OCI-LY7 (cell line): ENCODE measurements around the gene KIRREL1. TPM values are rescaled to one million over a fixed set of nuclear protein-coding genes. Genes with fewer than 3 reads are reported as not detected.

Source experiments
- BruUV-seq: library from RNA; stranded (reverse); fragments of 400-500 nt; replicated peaks from 2 replicates; lab custom pipeline; 2021; lab: Mats Ljungman, UMichigan
- CTCF ChIA-PET: fragments of 300-600 bp; sonication (Branson Sonifier 250); formaldehyde crosslinking; loops from one replicate; lab custom pipeline; 2022; ENCODE audit warnings: antibody characterized with exemption; ENCODE audit not compliant: unreplicated experiment; lab: Charles Lee
- POLR2A ChIA-PET: fragments of 300-600 bp; sonication (Branson Sonifier 250); formaldehyde crosslinking; loops from one replicate; lab custom pipeline; 2022; ENCODE audit warnings: antibody characterized with exemption; lab: Charles Lee
- DNase-seq: peaks from one replicate; pipeline ENCODE4 v3.0.0-alpha.2; 2015; ENCODE audit warnings: low spot score
- H2AFZ ChIP-seq: fragments of 200-600 bp; sonication (generic), shearing (Covaris generic); 2 replicates; pipeline ENCODE4 v1.6.1; 2014; ENCODE audit warnings: mild to moderate bottlenecking, antibody characterized with exemption, low read length, moderate library complexity
- H3K27ac ChIP-seq: fragments of 200-600 bp; sonication (generic); 2 replicates; pipeline ENCODE4 v1.5.1; 2014; ENCODE audit warnings: mixed run types, low read depth, mild to moderate bottlenecking, moderate library complexity, low read length, inconsistent platforms; ENCODE audit not compliant: poor library complexity, severe bottlenecking
- H3K36me3 ChIP-seq: fragments of 200-600 bp; sonication (generic); 2 replicates; pipeline ENCODE4 v1.6.1; 2014; ENCODE audit warnings: mild to moderate bottlenecking, antibody characterized with exemption, low read length, moderate library complexity, mixed read lengths; ENCODE audit not compliant: insufficient read depth
- H3K4me1 ChIP-seq: fragments of 200-600 bp; sonication (generic); 2 replicates; pipeline ENCODE4 v1.5.1; 2014; ENCODE audit warnings: mild to moderate bottlenecking, low read length; ENCODE audit not compliant: insufficient read depth, poor library complexity, severe bottlenecking
- H3K4me2 ChIP-seq: fragments of 200-600 bp; sonication (generic); 2 replicates; pipeline ENCODE4 v1.6.1; 2014; ENCODE audit warnings: mild to moderate bottlenecking, low read length
- H3K4me3 ChIP-seq: fragments of 200-600 bp; sonication (generic); 2 replicates; pipeline ENCODE4 v1.5.1; 2014; ENCODE audit warnings: mild to moderate bottlenecking, low read depth, low read length; ENCODE audit not compliant: poor library complexity, severe bottlenecking
- H3K79me2 ChIP-seq: fragments of 200-600 bp; sonication (generic); 2 replicates; pipeline ENCODE4 v1.6.1; 2016; ENCODE audit warnings: low read depth, mild to moderate bottlenecking, low read length, moderate library complexity, mixed read lengths; ENCODE audit not compliant: insufficient read depth
- H3K9me2 ChIP-seq: fragments of 200-600 bp; sonication (generic); 2 replicates; pipeline ENCODE4 v1.6.1; 2016; ENCODE audit warnings: mild to moderate bottlenecking, low read length, mixed read lengths; ENCODE audit not compliant: insufficient read depth
- H3K9me3 ChIP-seq: fragments of 200-600 bp; sonication (generic); 2 replicates; pipeline ENCODE4 v1.6.1; 2014; ENCODE audit warnings: mild to moderate bottlenecking, mixed run types, low read length, mixed read lengths
- H4K20me1 ChIP-seq: fragments of 200-600 bp; sonication (generic); 2 replicates; pipeline ENCODE4 v1.6.1; 2014; ENCODE audit warnings: mild to moderate bottlenecking, antibody characterized with exemption, low read length, moderate library complexity, mixed read lengths; ENCODE audit not compliant: insufficient read depth
- EZH2phosphoT487 ChIP-seq: fragments of 200-600 bp; sonication (generic); IDR thresholded peaks from 2 replicates; pipeline ENCODE4 v1.6.1; 2018; ENCODE audit warnings: low read depth, borderline replicate concordance, mild to moderate bottlenecking, mixed run types, antibody characterized with exemption, low read length, moderate library complexity, mixed read lengths
- intact Hi-C: fragments of 100-400 bp; cut with micrococcal nuclease; formaldehyde crosslinking; loops from one replicate; pipeline ENCODE4 v1.10.0; 2022; ENCODE audit not compliant: unreplicated experiment
- total RNA-seq, 2 experiments: library from RNA; depleted of rRNA in 1 of 2; stranded (reverse); fragments of >200 nt in 1 of 2; shearing (Covaris generic) in 1 of 2; gene quantifications; 2 replicates each; pipeline ENCODE4 v1.2.3, GENCODE V29; 2014 to 2022
- TF ChIP-seq, protein P1 (sequence below): fragments of 200-600 bp; sonication (generic); conservative IDR thresholded peaks from 2 replicates; pipeline ENCODE4 v1.5.1; 2014; ENCODE audit warnings: mild to moderate bottlenecking, antibody characterized with exemption, low read length, moderate library complexity, mixed read lengths

The KIRREL1 gene
- total RNA-seq, 2 experiments from 2014 or later: not detected

DNA sequence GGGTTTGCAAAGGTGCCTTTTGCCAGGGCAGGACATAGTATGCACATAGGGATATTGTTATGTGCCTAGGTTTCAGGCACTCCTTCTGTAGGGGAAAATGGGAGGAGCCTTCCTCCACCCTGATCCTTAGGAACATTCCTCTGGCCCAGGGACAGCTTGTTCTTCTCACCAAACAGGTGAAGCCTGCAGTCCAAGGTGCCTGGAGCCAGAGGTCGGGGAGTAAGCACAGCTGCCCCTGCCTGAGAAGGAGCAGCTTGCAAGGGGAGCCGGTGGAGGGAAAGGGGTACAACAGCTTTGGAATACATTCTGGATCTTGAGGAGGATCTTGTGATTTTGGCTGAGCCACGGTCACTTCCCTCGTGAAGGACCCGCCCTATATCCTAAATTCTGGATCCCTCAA, 104.8 kb downstream of the KIRREL1 start:
- no peak for DNase-seq
- Histone ChIP-seq H2AFZ (no peak overlapping the region), H3K79me2 (no peaks in the 10 kb centered on the region), H3K9me3 (no peaks in the 10 kb centered on the region), H3K36me3 (no peaks in the 10 kb centered on the region), H3K4me1 (no peaks in the 10 kb centered on the region), H3K27ac (no peak overlapping the region), H3K4me2 (no peak overlapping the region), H3K4me3 (no peak overlapping the region), H4K20me1 (no peaks in the 10 kb centered on the region), H3K9me2 (no peaks in the 10 kb centered on the region)
- intact Hi-C loops: no loop called here
- ChIA-PET CTCF (interaction anchor here (0.5 kb wide), 1 partner anchor 19 kb away, joined by 3 read pairs; no protein-coding TSS in a partner anchor), POLR2A (no interaction called here)
- BruUV-seq: no TSS peak
- TF ChIP-seq, protein P1, sequence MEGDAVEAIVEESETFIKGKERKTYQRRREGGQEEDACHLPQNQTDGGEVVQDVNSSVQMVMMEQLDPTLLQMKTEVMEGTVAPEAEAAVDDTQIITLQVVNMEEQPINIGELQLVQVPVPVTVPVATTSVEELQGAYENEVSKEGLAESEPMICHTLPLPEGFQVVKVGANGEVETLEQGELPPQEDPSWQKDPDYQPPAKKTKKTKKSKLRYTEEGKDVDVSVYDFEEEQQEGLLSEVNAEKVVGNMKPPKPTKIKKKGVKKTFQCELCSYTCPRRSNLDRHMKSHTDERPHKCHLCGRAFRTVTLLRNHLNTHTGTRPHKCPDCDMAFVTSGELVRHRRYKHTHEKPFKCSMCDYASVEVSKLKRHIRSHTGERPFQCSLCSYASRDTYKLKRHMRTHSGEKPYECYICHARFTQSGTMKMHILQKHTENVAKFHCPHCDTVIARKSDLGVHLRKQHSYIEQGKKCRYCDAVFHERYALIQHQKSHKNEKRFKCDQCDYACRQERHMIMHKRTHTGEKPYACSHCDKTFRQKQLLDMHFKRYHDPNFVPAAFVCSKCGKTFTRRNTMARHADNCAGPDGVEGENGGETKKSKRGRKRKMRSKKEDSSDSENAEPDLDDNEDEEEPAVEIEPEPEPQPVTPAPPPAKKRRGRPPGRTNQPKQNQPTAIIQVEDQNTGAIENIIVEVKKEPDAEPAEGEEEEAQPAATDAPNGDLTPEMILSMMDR: no peak
- TF ChIP-seq EZH2phosphoT487: no peak

DNA sequence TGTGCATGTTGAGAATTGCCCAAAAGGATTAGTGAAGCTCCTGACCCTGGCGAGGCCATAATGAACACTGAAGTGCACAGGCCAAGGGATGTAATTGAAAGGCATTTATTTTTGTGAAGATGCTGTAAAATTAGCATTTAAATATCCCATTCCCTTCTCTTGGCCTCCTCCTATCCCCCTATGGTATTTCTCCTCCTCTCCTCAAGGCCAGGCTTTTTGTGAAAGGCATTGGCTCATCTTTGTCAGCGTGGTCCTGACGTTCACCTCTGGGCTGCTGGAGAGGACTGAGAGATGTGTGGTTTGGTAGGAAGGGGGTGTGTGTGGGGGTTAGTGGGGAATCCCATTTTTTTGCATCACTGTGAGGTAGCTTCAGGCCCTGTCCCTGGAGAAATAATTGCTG, 105.7 kb downstream of the KIRREL1 start:
- POLR2A ChIA-PET: interaction anchor here (0.6 kb wide), 1 partner anchor 87 kb away, joined by 3 read pairs; no protein-coding TSS in a partner anchor
- H3K27ac ChIP-seq: no peak overlapping the region
- no peaks in the 10 kb centered on the region for H3K9me3 ChIP-seq
- CTCF ChIA-PET: no interaction called here
- H3K4me3 ChIP-seq: no peak overlapping the region
- intact Hi-C loops: no loop called here
- no peak for DNase-seq
- H4K20me1 ChIP-seq: no peaks in the 10 kb centered on the region
- H3K36me3 ChIP-seq: no peaks in the 10 kb centered on the region
- H3K4me2 ChIP-seq: no peak overlapping the region
- TF ChIP-seq EZH2phosphoT487: no peak
- TF ChIP-seq, protein P1: no peak
- no peaks in the 10 kb centered on the region for H3K4me1 ChIP-seq
- BruUV-seq: no TSS peak
- no peaks in the 10 kb centered on the region for H3K9me2 ChIP-seq
- H3K79me2 ChIP-seq: no peaks in the 10 kb centered on the region
- no peak overlapping the region for H2AFZ ChIP-seq

DNA sequence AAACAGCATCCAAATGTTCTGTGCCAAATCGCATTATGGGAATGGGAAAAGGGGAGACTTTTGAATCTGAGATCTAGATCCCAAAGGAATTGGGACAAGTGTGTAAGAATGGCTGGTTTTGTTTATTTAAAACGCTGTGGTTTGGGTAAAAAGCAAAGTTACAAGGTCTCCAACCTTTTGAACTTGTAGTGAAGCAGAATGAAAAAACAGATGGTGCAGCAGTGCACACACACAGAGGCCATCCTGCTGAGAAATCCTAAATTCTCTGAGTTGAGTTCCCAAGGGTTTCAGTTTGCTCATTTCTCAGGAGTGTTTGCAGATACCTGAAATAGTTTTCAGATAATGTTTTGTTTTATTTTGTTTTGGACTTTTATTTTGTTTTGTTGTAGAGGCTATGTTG, 107.1 kb downstream of the KIRREL1 start:
- H3K4me3 ChIP-seq: no peak overlapping the region
- TF ChIP-seq, protein P1: no peak
- no peak overlapping the region for H3K27ac ChIP-seq
- no peaks in the 10 kb centered on the region for H3K4me1 ChIP-seq
- intact Hi-C loops: no loop called here
- H3K36me3 ChIP-seq: no peaks in the 10 kb centered on the region
- H3K79me2 ChIP-seq: no peaks in the 10 kb centered on the region
- H3K9me3 ChIP-seq: no peaks in the 10 kb centered on the region
- H4K20me1 ChIP-seq: no peaks in the 10 kb centered on the region
- no peak for DNase-seq
- ChIA-PET CTCF (no interaction called here), POLR2A (no interaction called here)
- H2AFZ ChIP-seq: no peak overlapping the region
- H3K9me2 ChIP-seq: no peaks in the 10 kb centered on the region
- BruUV-seq: no TSS peak
- no peak overlapping the region for H3K4me2 ChIP-seq
